K562 (cell line): ENCODE results near the gene PEPD. TPM values are rescaled to one million over a fixed set of nuclear protein-coding genes. Genes with fewer than 3 reads are reported as not detected.

Source experiments
- ATAC-seq: fragments of 200-7000 bp; cut with Tn5 transposase; 3 replicates; pipeline ENCODE4 v1.9.1; 2020; ENCODE audit warnings: moderate library complexity
- BruUV-seq: library from RNA; stranded (reverse); fragments of 400-500 nt; replicated peaks from 2 replicates; lab custom pipeline; 2021; lab: Mats Ljungman, UMichigan
- CTCF ChIA-PET: fragments of 300-600 bp; formaldehyde crosslinking; extraction: SDS; loops from one replicate; lab custom pipeline; 2021; ENCODE audit warnings: low intra/inter-chr PET ratio; lab: Yijun Ruan, JAX
- POLR2A ChIA-PET: fragments of 300-600, 350-650 bp; sonication (Branson Sonifier 250); formaldehyde crosslinking; extraction: SDS; loops from one replicate; lab custom pipeline; 2021; ENCODE audit warnings: antibody characterized with exemption, inconsistent platforms; lab: Yijun Ruan, JAX
- DNase-seq, 4 experiments: peaks; one replicate each; pipeline versions ENCODE4 v3.0.0 to v3.0.0-alpha.2; 2011 to 2018; ENCODE audit warnings: low spot score in 3 of 4, mixed read lengths in 3 of 4; ENCODE audit errors: extremely low read depth in 1 of 4
- FAIRE-seq: peaks from 2 replicates; lab custom pipeline; 2011; peaks lifted over from hg19 to GRCh38; lab: Jason Lieb, UNC
- H2AFZ ChIP-seq: 2 replicates; pipeline ENCODE4 v1.6.0; 2011; ENCODE audit warnings: low read depth, low read length, control low read depth, inconsistent platforms
- H3K27ac ChIP-seq: fragments of 200-600 bp; 3 replicates; pipeline ENCODE4 v1.8.0; 2011; ENCODE audit warnings: low read depth, mild to moderate bottlenecking, control low read depth, inconsistent platforms, low read length, moderate library complexity, mixed read lengths; ENCODE audit errors: extremely low read depth
- H3K27me3 ChIP-seq, 2 experiments: fragments of 300-600 bp in 1 of 2; 2 replicates in 1 of 2; 3 replicates in 1 of 2; pipeline versions ENCODE4 v1.6.0 to v1.8.0; 2011; ENCODE audit warnings: inconsistent platforms in 2 of 2, low read length in 2 of 2, mild to moderate bottlenecking in 1 of 2, mixed read lengths in 1 of 2, moderate library complexity in 1 of 2; ENCODE audit not compliant: control insufficient read depth in 2 of 2, insufficient read depth in 2 of 2
- H3K36me3 ChIP-seq: fragments of 300-600 bp; 3 replicates; pipeline ENCODE4 v1.8.0; 2011; ENCODE audit warnings: mild to moderate bottlenecking, low read length, inconsistent platforms; ENCODE audit not compliant: control insufficient read depth, insufficient read depth
- H3K4me1 ChIP-seq, 2 experiments: fragments of 200-600 bp in 1 of 2; replicated peaks in 1 of 2; 2 replicates in 1 of 2; 3 replicates in 1 of 2; pipeline versions ENCODE4 v1.5.1 to v1.8.0; 2011; ENCODE audit warnings: inconsistent platforms in 2 of 2, low read length in 2 of 2, mild to moderate bottlenecking in 1 of 2, mixed read lengths in 1 of 2, moderate library complexity in 1 of 2; ENCODE audit not compliant: control insufficient read depth in 2 of 2, insufficient read depth in 2 of 2
- H3K4me2 ChIP-seq: 2 replicates; pipeline ENCODE4 v1.6.1; 2011; ENCODE audit warnings: low read length, control low read depth, inconsistent platforms, mixed read lengths; ENCODE audit not compliant: insufficient read depth
- H3K4me3 ChIP-seq: fragments of 200-600 bp; sonication (generic), shearing (Covaris generic); 2 replicates; pipeline ENCODE4 v1.5.1; 2016; ENCODE audit warnings: control low read depth, inconsistent platforms
- H3K79me2 ChIP-seq: fragments of 200-600 bp; 3 replicates; pipeline ENCODE4 v1.8.0; 2011; ENCODE audit warnings: low read length, inconsistent platforms; ENCODE audit not compliant: control insufficient read depth, insufficient read depth
- H3K9ac ChIP-seq, 2 experiments: 2 replicates each; pipeline versions ENCODE4 v1.6.0 to v1.6.1; 2011; ENCODE audit warnings: low read depth in 2 of 2, low read length in 2 of 2, control low read depth in 1 of 2, inconsistent platforms in 1 of 2, mild to moderate bottlenecking in 1 of 2, mixed read lengths in 1 of 2; ENCODE audit not compliant: insufficient read depth in 1 of 2
- H3K9me1 ChIP-seq: one replicate; pipeline ENCODE4 v1.6.0; 2011; ENCODE audit warnings: inconsistent platforms, mild to moderate bottlenecking, low read length, moderate library complexity; ENCODE audit not compliant: control insufficient read depth, insufficient read depth
- H3K9me3 ChIP-seq: replicated peaks from 2 replicates; pipeline ENCODE4 v1.5.1; 2011; ENCODE audit warnings: low read depth, low read length, inconsistent platforms; ENCODE audit not compliant: control insufficient read depth, insufficient read depth
- H4K20me1 ChIP-seq: replicated peaks from 2 replicates; pipeline ENCODE4 v1.6.1; 2011; ENCODE audit warnings: low read length, inconsistent platforms, mixed read lengths; ENCODE audit not compliant: control insufficient read depth, insufficient read depth
- ARID3A ChIP-seq: IDR thresholded peaks from 2 replicates; pipeline ENCODE4 v1.6.1; 2012; ENCODE audit warnings: low read depth, low read length, improper control_type of control experiment, borderline replicate concordance
- EGR1 ChIP-seq: fragments of 450-650 bp; conservative IDR thresholded peaks from 2 replicates; pipeline ENCODE4 v1.6.1; 2017; ENCODE audit warnings: mild to moderate bottlenecking
- EHMT2 ChIP-seq: fragments of 450-650 bp; IDR thresholded peaks from 2 replicates; pipeline ENCODE4 v1.6.1; 2018; ENCODE audit warnings: antibody characterized with exemption
- ELK1 ChIP-seq: sonication (generic); formaldehyde crosslinking; IDR thresholded peaks from 2 replicates; pipeline ENCODE4 v1.8.1; 2022; ENCODE audit warnings: missing genetic modification reagents
- ETV1 ChIP-seq: fragments of 450-650 bp; conservative IDR thresholded peaks from 2 replicates; pipeline ENCODE4 v1.6.1; 2016; ENCODE audit warnings: missing genetic modification characterization, control low read depth, low read depth, missing compliant biosample characterization
- FOXJ3 ChIP-seq: sonication (generic); formaldehyde crosslinking; IDR thresholded peaks from 2 replicates; pipeline ENCODE4 v1.4.0; 2020; ENCODE audit warnings: mild to moderate bottlenecking, missing genetic modification reagents
- GATAD2A ChIP-seq: fragments of 450-650 bp; IDR thresholded peaks from 2 replicates; pipeline ENCODE4 v1.6.1; 2017
- HOXB6 ChIP-seq: fragments of 250-450 bp; sonication (Bioruptor Pico); IDR thresholded peaks from 2 replicates; pipeline ENCODE4 v1.5.1; 2022; ENCODE audit warnings: mild to moderate bottlenecking, borderline replicate concordance
- MAFF ChIP-seq: IDR thresholded peaks from 2 replicates; pipeline ENCODE4 v1.6.1; 2012; ENCODE audit warnings: low read length, improper control_type of control experiment
- NONO ChIP-seq, 2 experiments: fragments of 200-400 bp in 1 of 2; fragments of 450-650 bp in 1 of 2; formaldehyde crosslinking in 1 of 2; IDR thresholded peaks; 2 replicates each; pipeline ENCODE4 v1.6.1; 2017; ENCODE audit warnings: low read depth in 2 of 2, mild to moderate bottlenecking in 2 of 2, moderate library complexity in 2 of 2, low read length in 1 of 2
- POLR2A ChIP-seq: fragments of 450-650 bp; conservative IDR thresholded peaks from 2 replicates; pipeline ENCODE4 v1.6.1; 2016
- TCF7L2 ChIP-seq: fragments of 150-350 bp; IDR thresholded peaks from 2 replicates; pipeline ENCODE4 v1.6.1; 2016; ENCODE audit warnings: low read depth, mild to moderate bottlenecking, low read length, moderate library complexity
- XRCC4 ChIP-seq: IDR thresholded peaks from one replicate; pipeline ENCODE4 v1.6.1; 2011; ENCODE audit not compliant: insufficient read depth, insufficient read length; ENCODE audit errors: extremely low read depth
- ZC3H8 ChIP-seq: fragments of 450-650 bp; IDR thresholded peaks from 2 replicates; pipeline ENCODE4 v1.6.1; 2017
- ZNF175 ChIP-seq: fragments of 200-800 bp; sonication (Bioruptor generic); IDR thresholded peaks from 2 replicates; pipeline ENCODE4 v1.6.1; 2016; ENCODE audit warnings: low read depth, mild to moderate bottlenecking, missing genetic modification characterization, missing compliant biosample characterization
- ZSCAN29 ChIP-seq: fragments of 450-650 bp; IDR thresholded peaks from 2 replicates; pipeline ENCODE4 v1.6.1; 2017
- WGBS: fragments of 100-300 bp; shearing (Covaris generic); methylation state at CpG from one replicate; pipeline ENCODE4 v1.1.6; 2016; ENCODE audit warnings: low coverage, mixed read lengths; ENCODE audit not compliant: insufficient coverage; ENCODE audit errors: missing lambda C conversion rate; 5-methylcytosine and 5-hydroxymethylcytosine counted together
- in situ Hi-C: fragments of 300-500 bp; cut with MboI; formaldehyde crosslinking; loops from 4 replicates; pipeline ENCODE4 v1.15.0; 2018; ENCODE audit warnings: inconsistent platforms, mixed read lengths
- intact Hi-C: fragments of 100-400 bp; cut with micrococcal nuclease; formaldehyde crosslinking; loops from 2 replicates; pipeline ENCODE4 v1.14.2; 2022
- polyA plus RNA-seq, 8 experiments: library from polyadenylated mRNA; depleted of rRNA in 4 of 8; stranded (reverse) in 5 of 8; unstranded in 3 of 8; fragments of >200 nt; fragmentation: Nextera tagmentation in 2 of 8; fragmentation: Illumina TruSeq in 1 of 8; extraction: Ambion mirVana in 2 of 8; extraction: Trizol in 1 of 8; gene quantifications; 2 replicates each; pipeline versions ENCODE4 v1.2.1 to v1.2.3, GENCODE V29; 2011 to 2014; ENCODE audit warnings: inconsistent platforms in 1 of 8, missing spikeins in 1 of 8
- total RNA-seq, 7 experiments: library from RNA; depleted of rRNA in 6 of 7; stranded (reverse); fragments of >200 nt in 6 of 7; fragmentation: Illumina TruSeq in 2 of 7; extraction: Trizol in 2 of 7; gene quantifications; 2 replicates each; pipeline versions ENCODE4 v1.2.1 to v1.2.3, GENCODE V29; 2011 to 2021; ENCODE audit warnings: low replicate concordance in 1 of 7
- TF ChIP-seq, protein P1 (sequence below): conservative IDR thresholded peaks from 2 replicates; pipeline ENCODE4 v1.6.1; 2011; ENCODE audit warnings: low read depth, mild to moderate bottlenecking, low read length; ENCODE audit not compliant: control insufficient read depth
- TF ChIP-seq, protein P2 (sequence below): fragments of 450-650 bp; conservative IDR thresholded peaks from 2 replicates; pipeline ENCODE4 v1.6.1; 2016; ENCODE audit warnings: missing genetic modification characterization, low read depth, mild to moderate bottlenecking, control low read depth, missing compliant biosample characterization

The PEPD gene
- total and polyA plus RNA-seq, 9 of the 15 experiments (the other 6 are each of a cell fraction or from before 2014, with no cell fraction given): 1.3 to 19.2 (median 16.0) TPM

GRCh38 chr19:33363476-33363875 is 158.1 kb downstream of the PEPD start:
- FAIRE-seq (no peak), DNase-seq (no peak), ATAC-seq (no peak)
- H3K9ac ChIP-seq: no peak overlapping the region
- in situ Hi-C loops: no loop called here
- POLR2A ChIA-PET: interaction anchor here (6.4 kb wide), 1 partner anchor 9 kb away, joined by 60 read pairs; the partner anchor contains the start of gene CEBPG
- H3K79me2 ChIP-seq: no peaks in the 10 kb centered on the region
- H3K4me3 ChIP-seq: no peak overlapping the region
- no peaks in the 10 kb centered on the region for H3K36me3 ChIP-seq
- no peak overlapping the region for H2AFZ ChIP-seq
- H4K20me1 ChIP-seq: no peaks in the 10 kb centered on the region; the same call in 1 of the 2 replicates
- H3K9me3 ChIP-seq: no peaks in the 10 kb centered on the region
- no peak overlapping the region for H3K4me2 ChIP-seq
- 1% methylated on average over 5 of the region's 5 CpGs for WGBS
- H3K9me1 ChIP-seq: no peaks in the 10 kb centered on the region
- TF ChIP-seq FOXJ3 (CRISPR knock-in tag) (no peak), XRCC4 (no peak), GATAD2A (no peak), EHMT2 (no peak), NONO (IDR thresholded peaks at IDR 0.05; ENCODE audit: low read depth in 2 of 2, low read length in 1 of 2) (no peak), TCF7L2 (no peak), POLR2A (no peak), ELK1 (no peak), EGR1 (no peak), ZNF175 (CRISPR knock-in tag) (no peak), HOXB6 (CRISPR knock-in tag) (no peak), ETV1 (tag) (no peak), ZSCAN29 (no peak), ARID3A (no peak), MAFF (no peak), ZC3H8 (no peak)
- TF ChIP-seq, protein P1, sequence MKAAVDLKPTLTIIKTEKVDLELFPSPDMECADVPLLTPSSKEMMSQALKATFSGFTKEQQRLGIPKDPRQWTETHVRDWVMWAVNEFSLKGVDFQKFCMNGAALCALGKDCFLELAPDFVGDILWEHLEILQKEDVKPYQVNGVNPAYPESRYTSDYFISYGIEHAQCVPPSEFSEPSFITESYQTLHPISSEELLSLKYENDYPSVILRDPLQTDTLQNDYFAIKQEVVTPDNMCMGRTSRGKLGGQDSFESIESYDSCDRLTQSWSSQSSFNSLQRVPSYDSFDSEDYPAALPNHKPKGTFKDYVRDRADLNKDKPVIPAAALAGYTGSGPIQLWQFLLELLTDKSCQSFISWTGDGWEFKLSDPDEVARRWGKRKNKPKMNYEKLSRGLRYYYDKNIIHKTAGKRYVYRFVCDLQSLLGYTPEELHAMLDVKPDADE: no peak
- TF ChIP-seq, protein P2, sequence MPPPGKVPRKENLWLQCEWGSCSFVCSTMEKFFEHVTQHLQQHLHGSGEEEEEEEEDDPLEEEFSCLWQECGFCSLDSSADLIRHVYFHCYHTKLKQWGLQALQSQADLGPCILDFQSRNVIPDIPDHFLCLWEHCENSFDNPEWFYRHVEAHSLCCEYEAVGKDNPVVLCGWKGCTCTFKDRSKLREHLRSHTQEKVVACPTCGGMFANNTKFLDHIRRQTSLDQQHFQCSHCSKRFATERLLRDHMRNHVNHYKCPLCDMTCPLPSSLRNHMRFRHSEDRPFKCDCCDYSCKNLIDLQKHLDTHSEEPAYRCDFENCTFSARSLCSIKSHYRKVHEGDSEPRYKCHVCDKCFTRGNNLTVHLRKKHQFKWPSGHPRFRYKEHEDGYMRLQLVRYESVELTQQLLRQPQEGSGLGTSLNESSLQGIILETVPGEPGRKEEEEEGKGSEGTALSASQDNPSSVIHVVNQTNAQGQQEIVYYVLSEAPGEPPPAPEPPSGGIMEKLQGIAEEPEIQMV (tag): no peak
- peaks cover 32 to 67% of the 10 kb centered on the region in 2 experiments for H3K27me3 ChIP-seq
- CTCF ChIA-PET: no interaction called here
- BruUV-seq: no TSS peak
- intact Hi-C loops: no loop called here
- H3K4me1 ChIP-seq: no peaks in the 10 kb centered on the region
- no peak overlapping the region for H3K27ac ChIP-seq
